LNCaP clone FGC (cell line): ENCODE results near the gene MYEOV.

Experiments
- DNase-seq: peaks from one replicate; pipeline ENCODE4 v3.0.0-alpha.2; 2011; ENCODE audit warnings: low read depth
- H3K4me3 ChIP-seq: 2 replicates; pipeline ENCODE4 v1.5.1; 2011; ENCODE audit warnings: mild to moderate bottlenecking, low read depth, low read length, control low read depth
- TF ChIP-seq, protein P1 (sequence below): IDR thresholded peaks from 2 replicates; pipeline ENCODE4 v1.5.1; 2012; ENCODE audit warnings: mild to moderate bottlenecking; ENCODE audit not compliant: control insufficient read depth, insufficient read depth; ENCODE audit errors: extremely low read depth

The MYEOV gene

DNA sequence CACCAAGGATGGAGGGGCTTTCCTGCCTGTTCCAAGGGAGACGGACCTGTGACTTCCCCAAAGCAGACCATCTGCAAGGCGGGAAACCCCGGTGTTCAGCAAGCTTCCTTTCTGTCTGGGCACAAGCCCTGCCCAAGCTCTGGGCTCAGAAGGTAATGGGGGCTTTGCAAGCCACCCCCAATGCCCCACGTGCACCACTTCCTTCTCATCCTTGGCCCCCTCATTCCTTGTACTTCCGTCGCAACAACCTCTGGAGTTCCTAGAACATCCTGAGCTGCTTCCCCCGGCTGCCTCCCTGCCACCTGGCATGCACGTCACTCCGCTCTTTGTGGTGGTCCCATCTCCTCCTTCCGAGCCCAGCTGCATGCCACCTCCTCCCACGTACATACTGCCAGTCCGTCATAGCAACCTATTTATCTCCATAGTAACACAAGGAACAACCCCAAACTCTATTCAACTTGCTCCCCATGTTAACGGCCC is 3.9 kb downstream of the MYEOV start:
- DNase-seq: no peak
- H3K4me3 ChIP-seq: no peak overlapping the region
- TF ChIP-seq, protein P1, sequence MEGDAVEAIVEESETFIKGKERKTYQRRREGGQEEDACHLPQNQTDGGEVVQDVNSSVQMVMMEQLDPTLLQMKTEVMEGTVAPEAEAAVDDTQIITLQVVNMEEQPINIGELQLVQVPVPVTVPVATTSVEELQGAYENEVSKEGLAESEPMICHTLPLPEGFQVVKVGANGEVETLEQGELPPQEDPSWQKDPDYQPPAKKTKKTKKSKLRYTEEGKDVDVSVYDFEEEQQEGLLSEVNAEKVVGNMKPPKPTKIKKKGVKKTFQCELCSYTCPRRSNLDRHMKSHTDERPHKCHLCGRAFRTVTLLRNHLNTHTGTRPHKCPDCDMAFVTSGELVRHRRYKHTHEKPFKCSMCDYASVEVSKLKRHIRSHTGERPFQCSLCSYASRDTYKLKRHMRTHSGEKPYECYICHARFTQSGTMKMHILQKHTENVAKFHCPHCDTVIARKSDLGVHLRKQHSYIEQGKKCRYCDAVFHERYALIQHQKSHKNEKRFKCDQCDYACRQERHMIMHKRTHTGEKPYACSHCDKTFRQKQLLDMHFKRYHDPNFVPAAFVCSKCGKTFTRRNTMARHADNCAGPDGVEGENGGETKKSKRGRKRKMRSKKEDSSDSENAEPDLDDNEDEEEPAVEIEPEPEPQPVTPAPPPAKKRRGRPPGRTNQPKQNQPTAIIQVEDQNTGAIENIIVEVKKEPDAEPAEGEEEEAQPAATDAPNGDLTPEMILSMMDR: no peak

DNA sequence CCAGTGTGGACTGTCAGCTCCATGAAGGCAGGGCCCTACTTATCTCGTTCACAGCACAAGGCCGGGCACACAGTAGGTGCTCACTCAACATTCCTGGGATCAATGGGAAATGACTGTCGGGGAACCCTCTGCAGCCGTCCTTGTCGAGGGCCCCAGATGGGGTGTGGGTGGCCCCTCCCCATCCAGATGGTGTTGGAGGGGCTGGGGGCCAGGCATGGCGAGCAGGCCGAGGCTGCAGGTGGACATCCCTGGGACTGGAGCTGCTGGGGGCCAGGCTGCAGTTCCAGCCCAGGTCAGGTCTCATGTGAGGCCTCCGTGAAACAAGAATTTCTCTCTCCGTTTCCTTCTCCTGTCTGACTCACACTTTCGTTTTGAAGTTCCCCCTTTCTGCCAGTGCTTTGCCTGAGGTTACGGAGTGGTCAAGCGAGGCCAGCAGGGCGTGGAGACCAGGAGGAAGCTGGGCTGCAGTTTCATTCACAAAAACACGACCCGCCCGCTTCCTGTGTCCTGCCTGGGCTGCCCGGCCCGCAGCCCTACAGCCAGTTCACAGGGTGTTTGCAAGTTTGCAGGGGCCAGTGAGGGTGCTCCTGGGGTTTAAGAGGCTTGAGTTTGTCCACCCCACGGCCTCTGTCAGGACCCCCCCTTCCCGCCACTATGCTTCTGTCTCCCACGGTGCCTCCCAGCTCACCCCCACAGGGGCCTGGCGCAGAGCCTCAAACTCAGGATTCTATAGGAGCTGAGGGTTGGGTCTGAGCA is 4.5 kb downstream of the MYEOV start:
- no peak overlapping the region for H3K4me3 ChIP-seq
- TF ChIP-seq, protein P1: no peak
- DNase-seq: no peak

DNA sequence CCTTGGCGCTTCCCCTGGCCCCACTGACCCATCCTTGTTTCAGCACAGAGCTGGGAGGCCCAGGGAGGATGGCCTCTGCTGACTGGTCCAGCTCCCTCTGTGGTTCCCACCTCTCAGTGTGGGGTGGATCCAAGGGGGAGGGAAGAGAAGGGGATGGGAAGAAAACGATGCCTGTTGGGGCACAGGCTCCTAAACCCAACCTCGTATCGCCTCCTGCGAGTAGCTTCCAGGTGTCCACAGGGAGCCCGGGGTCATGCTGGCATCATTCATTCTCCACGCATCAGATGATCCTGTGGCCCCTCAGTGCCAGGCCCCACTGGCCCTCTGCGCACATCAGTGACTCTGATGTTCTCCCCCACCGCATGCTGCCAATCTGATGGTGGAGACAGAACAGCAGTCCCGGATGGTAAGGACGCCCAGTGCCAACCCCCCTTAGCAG is 5.1 kb downstream of the MYEOV start:
- TF ChIP-seq, protein P1: no peak
- DNase-seq: no peak
- no peak overlapping the region for H3K4me3 ChIP-seq

DNA sequence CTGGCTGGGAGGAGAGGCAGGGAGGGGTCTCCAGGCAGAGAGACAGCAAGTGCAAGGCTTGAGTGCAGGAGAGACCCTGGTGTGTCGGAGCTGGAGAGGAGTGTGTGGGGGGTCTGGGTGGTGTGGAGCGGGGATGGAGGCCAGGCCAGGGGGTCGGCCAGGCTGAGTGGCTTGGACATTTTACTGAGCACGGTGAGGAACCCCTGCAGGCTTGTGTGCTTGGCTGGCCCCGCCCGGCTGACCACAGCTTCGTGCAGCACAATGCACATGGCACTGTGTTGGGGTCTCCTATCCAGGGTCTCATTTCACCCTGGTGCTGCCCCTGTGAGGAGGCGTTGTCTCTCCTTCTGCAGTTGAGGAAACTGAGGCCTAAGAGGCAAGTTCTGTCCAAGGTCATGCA is 5.6 kb downstream of the MYEOV start:
- TF ChIP-seq, protein P1: no peak
- H3K4me3 ChIP-seq: no peak overlapping the region
- DNase-seq: no peak

DNA sequence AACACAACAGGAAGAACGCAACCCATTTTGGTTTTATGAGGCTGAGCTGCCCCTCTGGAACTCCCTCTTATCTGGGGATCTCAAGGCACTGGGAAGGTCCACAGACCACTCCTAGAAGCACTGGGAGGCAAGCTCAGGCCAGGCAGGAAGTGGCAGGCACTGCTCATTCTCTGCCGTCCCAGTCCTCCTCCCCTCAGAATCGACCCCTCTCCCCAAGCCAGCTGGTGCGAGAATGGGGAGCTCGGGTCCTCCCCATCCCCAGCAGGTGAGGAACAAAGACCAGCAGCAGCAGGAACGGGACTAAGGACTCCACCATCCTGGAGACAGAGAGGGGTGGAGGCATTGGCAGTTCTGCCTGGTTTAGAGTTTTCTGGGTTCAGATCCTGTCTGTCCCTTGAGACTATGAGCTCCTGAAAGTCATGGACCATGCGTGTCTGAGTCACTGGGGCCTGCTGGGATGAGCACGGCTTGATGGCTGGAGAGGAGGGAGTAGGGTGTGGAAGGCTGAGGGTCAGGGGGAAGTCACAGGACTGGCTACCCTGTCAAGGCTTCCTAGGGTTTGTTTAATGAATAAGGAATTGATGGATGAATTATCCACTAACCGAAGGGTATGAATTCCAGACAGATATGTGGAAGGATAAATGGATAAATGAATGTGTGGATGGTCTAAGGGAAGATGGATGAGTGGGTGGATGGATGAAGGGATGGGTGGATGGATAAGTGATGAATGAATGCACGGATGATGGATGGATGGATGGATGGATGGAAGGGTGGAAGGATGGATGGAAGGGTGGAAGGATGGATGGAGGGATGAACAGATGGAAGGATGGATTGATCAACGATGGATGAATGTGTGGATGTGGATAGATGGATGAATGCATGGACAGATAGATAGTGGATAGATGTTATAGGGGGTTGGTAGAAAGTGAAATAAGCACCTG is 6.4 kb downstream of the MYEOV start:
- TF ChIP-seq, protein P1: no peak
- DNase-seq: no peak
- no peak overlapping the region for H3K4me3 ChIP-seq

DNA sequence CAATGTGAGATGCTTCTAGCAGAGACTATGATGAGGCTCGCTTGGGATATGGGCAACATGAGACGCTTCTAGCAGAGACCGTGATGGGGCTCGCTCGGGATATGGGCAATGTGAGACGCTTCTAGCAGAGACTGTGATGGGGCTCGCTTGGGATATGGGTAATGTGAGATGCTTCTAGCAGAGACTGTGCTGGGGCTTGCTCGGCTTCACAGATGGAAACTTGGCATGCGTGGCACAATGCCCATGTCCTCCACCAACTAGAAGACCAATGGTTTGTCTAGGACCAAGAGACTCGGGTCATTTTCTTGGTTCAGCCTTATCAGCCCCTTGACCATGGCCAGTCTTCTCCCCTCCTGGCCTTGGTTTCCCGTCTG is 7.1 kb downstream of the MYEOV start:
- no peak for DNase-seq
- no peak overlapping the region for H3K4me3 ChIP-seq
- TF ChIP-seq, protein P1: no peak
